Measurements from ENCODE around the gene PHTF2.

GRCh38 chr7:77796109-77796508 lies 2.5 kb upstream of the PHTF2 start:
- no peak for TF ChIP-seq CTCF (IDR thresholded peaks at IDR 0.05; ENCODE audit: low read length)
- TF ChIP-seq EZH2 (IDR thresholded peaks at IDR 0.05; ENCODE audit: borderline replicate concordance, low read length), result no peak
